IPS DF 4.7 (cell line): ENCODE results near the gene ARHGAP18.

Experiments
- DNase-seq: peaks from one replicate; pipeline ENCODE4 v3.0.0-alpha.2; 2013; ENCODE audit warnings: low spot score; ENCODE audit errors: extremely low read depth

Gene ARHGAP18, protein sequence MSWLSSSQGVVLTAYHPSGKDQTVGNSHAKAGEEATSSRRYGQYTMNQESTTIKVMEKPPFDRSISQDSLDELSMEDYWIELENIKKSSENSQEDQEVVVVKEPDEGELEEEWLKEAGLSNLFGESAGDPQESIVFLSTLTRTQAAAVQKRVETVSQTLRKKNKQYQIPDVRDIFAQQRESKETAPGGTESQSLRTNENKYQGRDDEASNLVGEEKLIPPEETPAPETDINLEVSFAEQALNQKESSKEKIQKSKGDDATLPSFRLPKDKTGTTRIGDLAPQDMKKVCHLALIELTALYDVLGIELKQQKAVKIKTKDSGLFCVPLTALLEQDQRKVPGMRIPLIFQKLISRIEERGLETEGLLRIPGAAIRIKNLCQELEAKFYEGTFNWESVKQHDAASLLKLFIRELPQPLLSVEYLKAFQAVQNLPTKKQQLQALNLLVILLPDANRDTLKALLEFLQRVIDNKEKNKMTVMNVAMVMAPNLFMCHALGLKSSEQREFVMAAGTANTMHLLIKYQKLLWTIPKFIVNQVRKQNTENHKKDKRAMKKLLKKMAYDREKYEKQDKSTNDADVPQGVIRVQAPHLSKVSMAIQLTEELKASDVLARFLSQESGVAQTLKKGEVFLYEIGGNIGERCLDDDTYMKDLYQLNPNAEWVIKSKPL

DNA sequence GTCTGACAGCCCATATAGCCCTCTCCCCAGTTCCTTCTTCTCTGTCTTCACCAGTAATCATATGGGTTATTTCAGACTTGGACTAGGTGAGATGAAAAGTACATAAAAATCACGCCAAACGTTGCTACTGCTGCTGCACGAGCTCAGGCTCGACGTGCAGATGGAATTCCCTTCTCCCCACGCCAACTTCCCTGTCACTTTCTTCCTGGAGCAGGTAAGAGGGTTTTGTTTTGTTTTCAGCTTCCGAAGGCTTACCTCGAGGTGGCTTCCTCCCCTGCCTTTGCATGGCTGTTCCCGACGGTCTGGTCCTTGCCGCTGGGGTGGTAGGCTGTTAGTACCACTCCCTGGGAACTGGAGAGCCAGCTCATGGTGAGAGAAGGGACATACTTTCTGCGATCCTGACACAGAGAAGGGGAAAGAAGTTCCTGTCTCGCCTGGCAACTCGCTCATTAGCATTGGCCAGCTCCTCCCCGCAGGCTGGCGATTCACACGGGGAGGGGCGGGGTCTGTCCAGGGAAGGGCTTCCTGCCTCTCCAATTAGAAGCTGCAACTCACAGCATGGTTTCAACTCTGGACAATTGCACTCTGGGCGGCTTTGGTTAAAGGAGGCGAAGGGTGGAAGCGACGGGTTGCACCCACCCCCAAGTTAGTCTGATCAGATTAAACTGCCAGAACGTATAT, at the start of gene ARHGAP18:
Gene ARHGAP18 (minus strand): TSS at position 409 of the 681 bp plus-strand sequence. CDS start 41 bp downstream, at position 368.
- peak; percentile 53 for DNase-seq

DNA sequence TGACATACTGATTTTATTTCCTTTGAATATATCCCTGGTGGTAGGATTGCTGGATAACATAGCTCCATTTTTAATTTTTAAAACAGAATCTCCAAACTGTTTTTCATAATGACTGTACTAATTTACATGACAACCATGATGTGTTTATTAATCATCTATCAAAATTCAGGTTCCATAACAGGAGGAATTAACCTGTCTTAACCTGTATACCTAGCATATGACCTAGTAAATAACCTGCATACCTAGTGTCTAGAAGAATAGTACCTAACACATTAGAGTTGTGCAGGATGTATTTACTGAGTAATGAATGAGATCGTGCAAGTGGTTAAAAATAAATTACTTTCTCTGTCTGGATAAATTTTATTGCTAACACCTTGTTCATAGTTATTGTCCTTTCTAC, 45.8 kb upstream of the ARHGAP18 start:
- no peak for DNase-seq

- DNase-seq, result no peak
These were observed 44.8 kb upstream of the ARHGAP18 start for GRCh38 chr6:129754750-129755149.

DNA sequence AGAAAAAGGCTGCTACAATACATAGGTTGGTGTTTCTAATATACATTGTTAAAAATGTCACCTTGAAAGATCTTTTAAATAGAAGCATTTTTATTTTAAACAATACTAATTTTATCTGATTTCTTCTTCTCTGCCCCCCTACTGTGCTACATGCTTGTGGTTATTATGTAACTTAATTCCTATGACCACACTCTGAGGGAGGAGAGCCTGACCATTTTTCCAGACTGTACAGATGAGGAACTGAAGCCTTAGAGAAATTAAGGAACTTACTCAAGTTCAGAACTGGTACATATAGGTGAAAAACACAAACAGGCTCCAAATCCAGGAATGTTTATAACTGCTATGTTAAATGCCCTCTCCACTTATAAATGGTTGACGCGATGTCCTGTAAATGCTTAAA, 43.4 kb upstream of the ARHGAP18 start:
- no peak for DNase-seq

DNA sequence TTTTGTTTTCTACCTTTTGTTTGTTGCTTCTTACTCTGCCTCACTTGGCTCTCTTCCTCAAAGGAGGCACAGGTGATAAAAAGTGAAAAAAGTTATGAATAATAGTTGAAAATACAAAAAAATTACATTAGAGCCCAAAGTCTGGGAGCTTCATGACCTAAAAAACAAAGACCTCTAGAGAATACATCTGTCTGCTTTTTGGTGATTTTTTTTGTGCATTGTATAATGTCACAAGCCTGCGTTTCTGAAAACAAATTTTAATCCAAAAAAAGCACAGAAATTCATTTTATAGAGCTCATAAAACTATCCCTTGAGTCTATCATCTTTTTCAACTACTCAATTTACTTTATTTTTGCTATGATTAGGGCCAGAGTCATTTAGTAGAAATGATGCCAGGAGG, 41.4 kb upstream of the ARHGAP18 start:
- no peak for DNase-seq

DNA sequence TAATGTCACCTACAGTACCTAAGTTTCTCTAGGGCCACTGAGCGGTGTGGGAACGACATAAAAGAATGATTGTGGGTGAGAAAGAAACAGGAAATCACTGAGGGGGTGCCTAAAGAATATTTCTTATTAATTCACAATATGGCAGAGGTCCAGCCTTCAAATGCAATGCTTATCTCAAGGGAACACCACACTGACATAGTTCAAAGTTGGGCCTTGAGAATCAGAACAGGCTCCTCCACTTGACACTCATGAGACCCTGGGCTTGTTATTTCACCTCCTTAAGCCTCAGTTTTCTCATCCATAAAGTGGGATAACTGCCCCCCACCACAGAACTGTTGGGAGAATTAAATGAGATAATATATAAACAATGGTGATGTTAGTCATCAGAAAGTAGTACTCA, 40.4 kb upstream of the ARHGAP18 start:
- no peak for DNase-seq

DNA sequence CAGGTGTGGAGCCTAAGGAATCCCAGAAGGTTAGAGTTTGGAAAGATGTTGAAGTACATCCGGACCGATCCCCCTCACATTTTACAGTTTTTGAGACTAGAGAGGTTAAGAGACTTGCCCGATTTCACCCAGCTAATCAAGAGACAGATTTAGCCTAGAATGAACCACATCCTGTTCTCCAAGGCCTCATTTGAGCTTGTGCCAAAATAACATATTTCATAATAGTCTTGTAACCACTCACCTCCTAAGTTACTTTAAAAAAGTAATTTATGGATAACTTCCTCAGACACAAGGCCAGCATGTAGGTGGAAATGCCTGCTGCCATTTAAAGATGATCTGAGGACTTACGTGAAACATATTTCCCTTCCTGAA, 39.8 kb upstream of the ARHGAP18 start:
- no peak for DNase-seq

DNA sequence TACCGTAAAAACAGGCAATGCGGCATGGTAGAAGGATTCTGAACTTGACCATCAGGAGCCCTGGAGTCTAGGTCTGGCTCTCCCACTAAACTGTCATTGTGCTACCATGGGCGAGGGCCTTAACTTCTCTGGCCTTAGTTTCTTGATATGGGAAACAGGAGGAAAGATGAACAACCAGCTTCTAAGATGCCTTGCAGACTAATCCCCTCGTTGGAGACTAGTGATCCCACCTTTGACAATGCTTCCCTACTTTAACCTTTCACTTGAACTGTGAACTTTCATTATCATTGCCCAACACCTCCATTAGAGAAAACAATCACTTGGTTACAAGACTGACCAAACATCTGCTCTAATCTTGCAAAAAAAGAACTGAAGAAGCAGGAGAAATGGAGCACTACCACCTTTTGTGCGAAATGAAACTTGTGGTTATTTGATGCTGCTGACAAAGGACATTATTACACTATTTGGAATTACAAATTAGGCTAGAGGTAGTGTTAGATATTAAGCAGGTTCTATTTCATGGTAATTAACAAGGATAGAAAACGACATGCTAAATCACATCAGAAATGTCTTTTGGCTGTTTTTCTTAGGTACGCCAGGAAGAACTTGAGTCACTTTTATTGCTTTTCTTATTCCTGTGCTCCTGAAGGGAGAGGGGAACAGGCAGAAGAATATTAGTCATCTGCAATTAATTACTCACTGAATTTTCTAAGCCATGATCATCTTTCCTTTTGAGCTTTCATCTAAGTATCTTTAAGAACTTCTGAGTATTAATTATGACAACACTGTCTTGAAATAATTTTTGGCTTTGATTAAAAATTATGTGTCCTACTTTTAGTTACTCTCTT, 39.1 kb upstream of the ARHGAP18 start:
- DNase-seq, result no peak

DNA sequence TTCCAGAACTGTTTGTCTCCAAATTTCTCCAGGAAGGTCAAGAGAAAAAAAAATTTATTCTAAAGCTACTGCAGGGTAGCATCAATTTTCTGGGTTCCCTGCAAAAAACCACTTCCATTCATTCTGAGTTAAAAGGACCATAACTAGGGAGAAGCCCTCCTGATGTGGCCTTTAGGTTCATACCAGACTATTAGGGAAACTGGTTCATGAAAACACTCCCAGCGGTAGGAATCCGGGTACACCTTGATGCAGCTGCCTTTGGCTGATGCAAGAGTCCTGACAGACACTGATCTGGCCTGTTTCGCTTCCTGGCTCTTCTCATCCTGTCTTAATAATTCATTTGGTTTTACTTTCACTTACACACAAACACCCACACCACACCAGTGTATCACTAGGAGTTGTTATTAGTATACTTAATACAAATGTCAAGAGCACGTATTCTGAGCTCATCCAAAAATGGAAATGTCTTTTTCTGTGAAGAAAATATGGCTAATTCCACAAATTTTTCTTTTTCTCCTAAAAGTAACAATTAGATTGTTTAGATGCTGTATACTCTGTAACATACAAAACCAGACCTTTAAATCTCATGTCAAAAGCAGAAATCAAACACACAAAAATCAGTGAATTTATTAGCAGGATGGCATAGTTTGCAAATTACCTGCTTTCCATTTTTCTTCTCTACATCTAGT, 38.4 kb upstream of the ARHGAP18 start:
- no peak for DNase-seq

GRCh38 chr6:129747588-129748112, 37.7 kb upstream of the ARHGAP18 start:
- no peak for DNase-seq

DNA sequence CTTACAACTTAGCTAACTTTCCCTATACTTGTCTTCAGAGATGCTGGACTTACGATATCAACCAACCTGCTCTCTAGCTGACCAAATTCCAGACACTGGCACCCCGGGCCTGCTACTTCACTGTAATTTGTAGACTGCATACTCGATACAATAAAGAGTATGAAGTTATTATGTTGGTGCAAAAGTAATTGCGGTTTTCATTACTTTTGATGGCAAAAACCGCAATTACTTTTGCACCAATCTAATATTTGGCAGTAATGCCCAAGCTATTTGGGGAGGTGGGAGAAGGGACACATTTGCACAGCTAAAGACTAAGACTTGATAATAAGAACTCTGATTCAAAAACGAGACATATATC, 34.9 kb upstream of the ARHGAP18 start:
- DNase-seq, result no peak

- no peak for DNase-seq
These were observed 34.4 kb upstream of the ARHGAP18 start for GRCh38 chr6:129744201-129744879.

- DNase-seq, result no peak
These were observed 30.0 kb upstream of the ARHGAP18 start for GRCh38 chr6:129740013-129740412.

- no peak for DNase-seq
These were observed 26.1 kb upstream of the ARHGAP18 start for GRCh38 chr6:129736105-129736504.

GRCh38 chr6:129733290-129733689, 23.3 kb upstream of the ARHGAP18 start:
- DNase-seq, result no peak

DNA sequence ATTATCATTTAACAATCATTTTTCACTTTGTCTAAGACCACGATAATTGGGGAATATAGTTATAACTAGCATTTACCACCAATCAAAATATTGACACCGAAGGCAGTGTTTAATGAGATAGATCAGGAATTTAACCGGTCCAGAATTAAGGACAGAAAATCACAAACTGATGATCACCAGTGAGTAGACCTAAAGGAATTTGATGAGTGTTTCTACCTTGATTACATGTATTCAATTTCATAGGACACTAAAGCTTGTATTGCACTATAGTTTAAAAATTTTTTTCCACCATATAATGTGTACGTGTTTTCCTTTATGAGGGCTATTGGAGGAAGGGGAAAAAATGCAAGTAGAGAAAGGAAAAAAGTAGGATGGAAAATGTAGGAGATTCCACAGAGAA, 22.6 kb upstream of the ARHGAP18 start:
- no peak for DNase-seq

DNA sequence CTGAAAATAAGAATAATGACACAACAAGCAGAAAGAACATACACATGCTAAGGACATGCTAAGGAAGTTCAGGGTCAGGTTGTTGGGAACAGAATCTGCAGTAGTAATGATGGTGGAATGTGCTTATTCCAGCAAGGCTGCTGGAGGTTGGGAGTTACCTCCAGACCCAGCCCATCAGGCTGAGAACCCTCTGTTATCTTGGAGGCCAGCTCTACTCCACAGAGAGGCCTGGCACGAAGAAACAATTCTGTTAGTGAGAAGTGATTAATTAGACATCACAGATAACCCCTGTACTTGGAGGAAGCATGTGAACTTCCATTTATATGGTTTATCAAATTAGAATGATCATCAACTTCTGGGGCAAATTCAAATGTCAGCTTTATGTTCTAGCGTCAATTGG, 22.1 kb upstream of the ARHGAP18 start:
- DNase-seq, result no peak

- no peak for DNase-seq
These were observed 21.5 kb upstream of the ARHGAP18 start for GRCh38 chr6:129731428-129731827.

- no peak for DNase-seq
These were observed 20.6 kb upstream of the ARHGAP18 start for GRCh38 chr6:129730477-129731165.

DNA sequence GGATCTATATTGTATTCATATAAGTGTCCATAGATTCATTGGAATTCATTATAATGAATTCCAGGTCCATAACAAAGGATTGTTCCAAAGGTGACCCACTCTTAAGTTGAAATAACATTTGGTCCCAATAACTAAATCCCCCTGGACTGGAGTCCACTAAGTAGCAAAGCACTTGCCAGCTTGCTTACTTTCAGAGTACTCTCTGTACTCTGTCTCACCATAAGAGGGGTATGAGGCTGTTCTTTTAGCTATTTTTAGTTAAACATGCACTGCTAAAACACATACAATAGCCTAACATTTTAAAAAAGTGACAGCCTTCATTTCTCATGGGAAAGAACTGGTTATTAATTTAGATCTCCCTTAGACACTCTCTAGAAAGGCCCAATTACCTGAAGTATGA, 16.7 kb upstream of the ARHGAP18 start:
- no peak for DNase-seq
